PC-3 (cell line): ENCODE results near the gene CACNA1E. TPM values are rescaled to one million over a fixed set of nuclear protein-coding genes. Genes with fewer than 3 reads are reported as not detected.

Experiments used
- ATAC-seq: fragments of 200-7000 bp; cut with Tn5 transposase; 2 replicates; pipeline ENCODE4 v1.9.1; 2020; ENCODE audit warnings: mild to moderate bottlenecking, moderate library complexity
- BruUV-seq: library from RNA; stranded (reverse); fragments of 400-500 nt; replicated peaks from 2 replicates; lab custom pipeline; 2021; lab: Mats Ljungman, UMichigan
- CTCF ChIA-PET: fragments of 300-600 bp; sonication (Branson Sonifier 250); formaldehyde crosslinking; loops from one replicate; lab custom pipeline; 2022; ENCODE audit warnings: antibody characterized with exemption; lab: Charles Lee
- POLR2A ChIA-PET: fragments of 300-600 bp; sonication (Branson Sonifier 250); formaldehyde crosslinking; loops from one replicate; lab custom pipeline; 2022; ENCODE audit warnings: antibody characterized with exemption; ENCODE audit not compliant: unreplicated experiment; lab: Charles Lee
- DNase-seq: peaks from one replicate; pipeline ENCODE4 v3.0.0-alpha.2; 2015
- H2AFZ ChIP-seq: fragments of 300-600 bp; sonication (generic); 2 replicates; pipeline ENCODE4 v1.6.0; 2016; ENCODE audit warnings: antibody characterized with exemption, low read length
- H3F3A ChIP-seq: fragments of 300-600 bp; sonication (generic); one replicate; pipeline ENCODE4 v1.6.0; 2017; ENCODE audit warnings: antibody characterized with exemption, low read length, control low read depth, mild to moderate bottlenecking; ENCODE audit not compliant: unreplicated experiment
- H3K27ac ChIP-seq: fragments of 300-600 bp; sonication (generic); 2 replicates; pipeline ENCODE4 v1.5.1; 2016; ENCODE audit warnings: mild to moderate bottlenecking, low read length
- H3K27me3 ChIP-seq: fragments of 300-600 bp; sonication (generic); 2 replicates; pipeline ENCODE4 v1.6.1; 2016; ENCODE audit warnings: low read length, mixed read lengths
- H3K36me3 ChIP-seq: fragments of 300-600 bp; sonication (generic); 2 replicates; pipeline ENCODE4 v1.6.1; 2016; ENCODE audit warnings: low read depth, mixed run types, low read length, mixed read lengths
- H3K4me1 ChIP-seq: fragments of 300-600 bp; sonication (generic); 2 replicates; pipeline ENCODE4 v1.5.1; 2016; ENCODE audit warnings: low read length; ENCODE audit not compliant: insufficient read depth
- H3K4me2 ChIP-seq: fragments of 300-600 bp; sonication (generic); 2 replicates; pipeline ENCODE4 v1.6.0; 2016; ENCODE audit warnings: low read length
- H3K4me3 ChIP-seq: fragments of 300-600 bp; sonication (generic); 2 replicates; pipeline ENCODE4 v1.5.1; 2016; ENCODE audit warnings: mild to moderate bottlenecking, low read length, mixed read lengths
- H3K79me2 ChIP-seq: fragments of 300-600 bp; sonication (generic); 2 replicates; pipeline ENCODE4 v1.6.1; 2017; ENCODE audit warnings: low read length, mixed read lengths
- H3K9ac ChIP-seq: fragments of 300-600 bp; sonication (generic); 2 replicates; pipeline ENCODE4 v1.6.0; 2016; ENCODE audit warnings: mild to moderate bottlenecking, low read length
- H3K9me2 ChIP-seq: fragments of 300-600 bp; sonication (generic); replicated peaks from 2 replicates; pipeline ENCODE4 v1.6.1; 2016; ENCODE audit warnings: mixed run types, low read length, mixed read lengths
- H3K9me3 ChIP-seq: fragments of 300-600 bp; sonication (generic); 2 replicates; pipeline ENCODE4 v1.6.1; 2016; ENCODE audit warnings: low read length, mixed read lengths
- H4K20me1 ChIP-seq: fragments of 300-600 bp; sonication (generic); 2 replicates; pipeline ENCODE4 v1.6.1; 2016; ENCODE audit warnings: low read length, mixed read lengths
- EZH2 ChIP-seq: fragments of 300-600 bp; sonication (generic); IDR thresholded peaks from one replicate; pipeline ENCODE4 v1.6.1; 2017; ENCODE audit warnings: antibody characterized with exemption, mild to moderate bottlenecking, low read length; ENCODE audit not compliant: unreplicated experiment
- EZH2phosphoT487 ChIP-seq: fragments of 300-600 bp; sonication (generic); IDR thresholded peaks from 2 replicates; pipeline ENCODE4 v1.6.1; 2018; ENCODE audit warnings: mild to moderate bottlenecking, antibody characterized with exemption, low read length, borderline replicate concordance
- intact Hi-C: fragments of 100-400 bp; cut with micrococcal nuclease; formaldehyde crosslinking; loops from 2 replicates; pipeline ENCODE4 v1.9.0; 2023
- total RNA-seq: library from RNA; depleted of rRNA; stranded (reverse); fragments of >200 nt; gene quantifications from 2 replicates; pipeline ENCODE4 v1.2.3, GENCODE V29; 2014
- TF ChIP-seq, protein P1 (sequence below): fragments of 300-600 bp; sonication (generic); conservative IDR thresholded peaks from 2 replicates; pipeline ENCODE4 v1.5.1; 2017; ENCODE audit warnings: antibody characterized with exemption, low read depth, mild to moderate bottlenecking, low read length

Gene CACNA1E
- total RNA-seq, 1 experiment from 2014 or later = not detected

DNA sequence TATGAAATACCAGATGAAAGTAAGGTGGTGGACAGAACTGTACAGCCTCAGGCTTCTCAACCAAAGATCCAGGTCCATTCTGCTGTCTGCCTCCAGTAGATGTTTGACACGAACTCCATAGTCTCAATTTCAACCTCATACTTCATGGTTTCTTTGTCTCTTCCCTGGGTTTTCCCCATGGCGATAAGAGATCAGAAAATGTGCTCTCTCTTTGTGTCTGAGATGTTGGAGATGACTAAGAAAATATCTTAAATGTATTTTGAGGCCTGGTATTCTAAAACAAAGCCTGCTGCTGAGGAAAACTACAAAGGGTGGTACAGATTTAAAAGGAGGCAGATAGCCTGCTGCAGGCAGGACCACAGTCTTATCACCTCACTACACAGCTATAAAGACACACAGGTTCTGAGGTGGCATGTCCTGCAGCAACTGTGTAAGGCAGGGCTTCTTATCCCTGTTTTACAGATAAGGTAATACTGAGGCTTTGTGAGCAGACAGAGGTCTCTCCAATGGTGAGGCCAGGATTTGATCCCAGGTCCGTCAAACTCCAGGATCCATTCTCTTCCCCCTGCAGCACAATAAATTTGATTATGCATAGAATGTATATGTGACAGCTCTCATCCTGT, 40.0 kb upstream of the CACNA1E start:
- no peak overlapping the region for H2AFZ ChIP-seq
- H3K27ac ChIP-seq = no peak overlapping the region
- POLR2A ChIA-PET = no interaction called here
- H3K27me3 ChIP-seq = peaks cover 6% of the 10 kb centered on the region; the same call in 1 of the 2 replicates
- DNase-seq (no peak), ATAC-seq (no peak)
- BruUV-seq = no TSS peak
- H4K20me1 ChIP-seq = no peaks in the 10 kb centered on the region
- TF ChIP-seq EZH2phosphoT487 = no peak
- TF ChIP-seq, protein P1, sequence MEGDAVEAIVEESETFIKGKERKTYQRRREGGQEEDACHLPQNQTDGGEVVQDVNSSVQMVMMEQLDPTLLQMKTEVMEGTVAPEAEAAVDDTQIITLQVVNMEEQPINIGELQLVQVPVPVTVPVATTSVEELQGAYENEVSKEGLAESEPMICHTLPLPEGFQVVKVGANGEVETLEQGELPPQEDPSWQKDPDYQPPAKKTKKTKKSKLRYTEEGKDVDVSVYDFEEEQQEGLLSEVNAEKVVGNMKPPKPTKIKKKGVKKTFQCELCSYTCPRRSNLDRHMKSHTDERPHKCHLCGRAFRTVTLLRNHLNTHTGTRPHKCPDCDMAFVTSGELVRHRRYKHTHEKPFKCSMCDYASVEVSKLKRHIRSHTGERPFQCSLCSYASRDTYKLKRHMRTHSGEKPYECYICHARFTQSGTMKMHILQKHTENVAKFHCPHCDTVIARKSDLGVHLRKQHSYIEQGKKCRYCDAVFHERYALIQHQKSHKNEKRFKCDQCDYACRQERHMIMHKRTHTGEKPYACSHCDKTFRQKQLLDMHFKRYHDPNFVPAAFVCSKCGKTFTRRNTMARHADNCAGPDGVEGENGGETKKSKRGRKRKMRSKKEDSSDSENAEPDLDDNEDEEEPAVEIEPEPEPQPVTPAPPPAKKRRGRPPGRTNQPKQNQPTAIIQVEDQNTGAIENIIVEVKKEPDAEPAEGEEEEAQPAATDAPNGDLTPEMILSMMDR = no peak
- TF ChIP-seq EZH2 = no peak
- no peaks in the 10 kb centered on the region for H3K4me1 ChIP-seq
- intact Hi-C loops = no loop called here
- H3K9me2 ChIP-seq = no peaks in the 10 kb centered on the region
- H3K36me3 ChIP-seq = no peaks in the 10 kb centered on the region
- CTCF ChIA-PET = no interaction called here
- H3F3A ChIP-seq = no peaks in the 10 kb centered on the region
- H3K79me2 ChIP-seq = no peaks in the 10 kb centered on the region
- no peak overlapping the region for H3K4me3 ChIP-seq
- no peaks in the 10 kb centered on the region for H3K9me3 ChIP-seq
- H3K9ac ChIP-seq = no peak overlapping the region
- H3K4me2 ChIP-seq = no peak overlapping the region

DNA sequence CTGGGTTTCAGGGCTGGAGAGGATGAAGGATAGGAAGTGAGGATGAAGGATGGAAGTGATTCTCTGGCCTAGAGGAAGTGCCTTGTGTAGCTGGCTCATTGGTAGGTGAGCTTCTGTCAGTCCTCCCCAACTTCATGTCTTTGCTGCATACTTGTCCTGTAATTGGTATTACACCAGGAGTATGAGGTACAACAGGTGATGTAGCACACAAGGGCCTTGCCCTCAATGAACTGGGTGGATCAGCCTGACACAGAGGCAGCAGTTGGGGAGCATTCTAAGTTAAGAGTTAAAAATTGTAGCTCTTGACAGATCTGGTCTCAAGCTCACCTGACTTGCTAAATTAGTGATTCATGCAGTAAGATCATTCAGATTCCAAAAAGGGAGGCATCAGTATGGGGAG, 37.9 kb upstream of the CACNA1E start:
- TF ChIP-seq EZH2 (no peak), EZH2phosphoT487 (no peak)
- TF ChIP-seq, protein P1 = no peak
- no peak for ATAC-seq

GRCh38 chr1:181448461-181448860, 34.9 kb upstream of the CACNA1E start:
- no peak for ATAC-seq
- H3K79me2 ChIP-seq = no peaks in the 10 kb centered on the region
- no peak overlapping the region for H2AFZ ChIP-seq
- H4K20me1 ChIP-seq = no peaks in the 10 kb centered on the region
- no peaks in the 10 kb centered on the region for H3K9me2 ChIP-seq
- no peak overlapping the region for H3K4me2 ChIP-seq
- ChIA-PET POLR2A (no interaction called here), CTCF (no interaction called here)
- H3K36me3 ChIP-seq = no peaks in the 10 kb centered on the region
- DNase-seq = no peak
- no peaks in the 10 kb centered on the region for H3K4me1 ChIP-seq
- BruUV-seq = no TSS peak
- no peak overlapping the region for H3K9ac ChIP-seq
- H3K27me3 ChIP-seq = peaks cover 9% of the 10 kb centered on the region; the same call in 1 of the 2 replicates
- no peak overlapping the region for H3K27ac ChIP-seq
- TF ChIP-seq EZH2phosphoT487 = no peak
- no peak for TF ChIP-seq EZH2
- TF ChIP-seq, protein P1 = no peak
- H3F3A ChIP-seq = no peaks in the 10 kb centered on the region
- intact Hi-C loops = no loop called here
- no peaks in the 10 kb centered on the region for H3K9me3 ChIP-seq
- H3K4me3 ChIP-seq = no peak overlapping the region

More for the DNA sequence above, 37.9 kb upstream of the CACNA1E start:
- no peaks in the 10 kb centered on the region for H3K9me2 ChIP-seq
- H4K20me1 ChIP-seq = no peaks in the 10 kb centered on the region
- peaks cover 9% of the 10 kb centered on the region; the same call in 1 of the 2 replicates for H3K27me3 ChIP-seq
- no peak overlapping the region for H2AFZ ChIP-seq
- H3K36me3 ChIP-seq = no peaks in the 10 kb centered on the region
- no peak overlapping the region for H3K27ac ChIP-seq
- ChIA-PET POLR2A (no interaction called here), CTCF (no interaction called here)
- BruUV-seq = no TSS peak
- no peak overlapping the region for H3K4me2 ChIP-seq
- no peak overlapping the region for H3K9ac ChIP-seq
- no peak overlapping the region for H3K4me3 ChIP-seq
- no peaks in the 10 kb centered on the region for H3K79me2 ChIP-seq
- no peaks in the 10 kb centered on the region for H3K9me3 ChIP-seq
- no peaks in the 10 kb centered on the region for H3F3A ChIP-seq
- DNase-seq = no peak
- intact Hi-C loops = no loop called here
- no peaks in the 10 kb centered on the region for H3K4me1 ChIP-seq
